ENCODE results near the gene LPGAT1. TPM values are rescaled to one million over a fixed set of nuclear protein-coding genes. Genes with fewer than 3 reads are reported as not detected.

LPGAT1 gene
- total RNA-seq, 1 experiment from 2014 or later = 53.3 TPM

DNA sequence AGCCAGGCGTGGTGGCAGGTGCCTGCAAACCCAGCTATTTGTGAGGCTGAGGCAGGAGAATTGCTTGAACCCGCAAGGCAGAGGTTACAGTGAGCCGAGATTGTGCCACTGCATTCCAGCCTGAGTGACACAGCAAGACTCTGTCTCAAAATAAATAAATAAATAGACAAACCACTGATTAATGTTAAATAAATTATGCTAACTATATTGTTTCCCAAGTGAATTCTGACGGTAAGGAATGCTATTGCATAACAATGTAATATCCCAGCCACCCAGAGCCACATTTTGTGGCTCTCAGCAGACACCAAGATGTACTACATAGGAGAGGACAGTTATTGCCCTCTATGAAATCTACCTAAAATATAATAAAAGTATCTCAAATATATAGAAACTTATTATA lies 55.4 kb downstream of the LPGAT1 start:
- H3K4me1 ChIP-seq (ENCODE audit: low read length) = no peaks in the 10 kb centered on the region
- no peak overlapping the region for H3K27ac ChIP-seq (ENCODE audit: low read length)
- 0 out of 2 replicates have a peak, but pooled peaks cover 3% of the 10 kb centered on the region for H3K79me2 ChIP-seq (ENCODE audit: low read length)
- H3K4me3 ChIP-seq (ENCODE audit: low read length) = no peak overlapping the region
- peaks cover 17% of the 10 kb centered on the region; the same call in 1 of the 2 replicates for H3K36me3 ChIP-seq (ENCODE audit: insufficient read depth, low read length)
- no peaks in the 10 kb centered on the region for H3K27me3 ChIP-seq (ENCODE audit: low read length)
- H4K20me1 ChIP-seq (ENCODE audit: insufficient read depth, low read depth, low read length) = no peaks in the 10 kb centered on the region
- no peaks in the 10 kb centered on the region for H3K9me3 ChIP-seq (ENCODE audit: low read length)
- no peak overlapping the region for H3K4me2 ChIP-seq (ENCODE audit: low read depth, low read length, poor library complexity, severe bottlenecking)
- H3K9me2 ChIP-seq (replicated peaks; ENCODE audit: insufficient read depth, low read length) = no peaks in the 10 kb centered on the region
- no peak overlapping the region for H3K9ac ChIP-seq (ENCODE audit: low read length)
- DNase-seq = no peak
- no peak overlapping the region for H2AFZ ChIP-seq (ENCODE audit: low read length)

DNA sequence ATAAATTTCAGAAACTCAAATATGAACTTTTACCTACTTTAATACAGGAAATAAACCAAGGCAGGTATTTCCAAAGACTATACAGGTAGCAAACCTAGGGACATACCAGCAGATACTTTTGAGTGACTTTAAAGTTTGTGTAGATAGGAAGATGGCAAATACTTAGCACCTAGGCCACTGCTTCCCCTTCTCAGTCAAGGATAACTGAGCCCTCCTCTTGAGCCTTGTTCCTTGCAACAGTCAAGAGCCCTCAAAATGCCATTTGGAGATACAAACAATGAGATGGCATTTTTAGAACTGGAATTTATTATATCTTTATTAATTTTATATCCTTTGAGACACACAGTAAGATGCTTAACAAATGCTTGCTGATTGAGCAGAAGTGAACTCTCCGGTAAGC lies 65.9 kb downstream of the LPGAT1 start:
- Histone ChIP-seq H3K4me3 (ENCODE audit: low read length) (no peak overlapping the region), H3K27me3 (ENCODE audit: low read length) (no peaks in the 10 kb centered on the region), H3K9me3 (ENCODE audit: low read length) (no peaks in the 10 kb centered on the region), H4K20me1 (ENCODE audit: insufficient read depth, low read depth, low read length) (no peaks in the 10 kb centered on the region), H3K27ac (ENCODE audit: low read length) (no peak overlapping the region), H3K36me3 (ENCODE audit: insufficient read depth, low read length) (peaks cover 15% of the 10 kb centered on the region), H3K9ac (ENCODE audit: low read length) (no peak overlapping the region), H3K9me2 (replicated peaks; ENCODE audit: insufficient read depth, low read length) (no peaks in the 10 kb centered on the region), H3K4me1 (ENCODE audit: low read length) (peaks cover 6% of the 10 kb centered on the region), H3K4me2 (ENCODE audit: low read depth, low read length, poor library complexity, severe bottlenecking) (no peak overlapping the region), H2AFZ (ENCODE audit: low read length) (no peak overlapping the region), H3K79me2 (ENCODE audit: low read length) (no peaks in the 10 kb centered on the region; the same call in 1 of the 2 replicates)
- DNase-seq = no peak

DNA sequence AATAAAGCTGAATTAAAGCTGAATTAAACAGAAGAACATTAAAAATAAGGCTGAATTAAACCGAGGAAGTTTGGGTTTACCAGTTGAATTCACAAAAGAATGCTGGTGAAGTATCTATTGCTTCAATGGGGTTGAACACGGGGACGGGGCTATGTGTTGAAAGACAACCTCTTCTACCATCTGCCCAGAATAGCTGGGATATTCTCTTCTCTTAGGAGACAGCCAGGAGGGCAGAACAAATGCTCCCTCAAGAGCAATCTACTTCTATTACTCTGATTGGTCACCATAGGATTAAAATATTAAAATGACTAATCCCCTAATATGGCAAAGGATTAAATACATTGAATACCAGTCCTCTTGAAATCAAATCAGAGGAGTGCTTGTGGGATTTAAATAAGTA lies 68.4 kb downstream of the LPGAT1 start:
- no peak for DNase-seq

DNA sequence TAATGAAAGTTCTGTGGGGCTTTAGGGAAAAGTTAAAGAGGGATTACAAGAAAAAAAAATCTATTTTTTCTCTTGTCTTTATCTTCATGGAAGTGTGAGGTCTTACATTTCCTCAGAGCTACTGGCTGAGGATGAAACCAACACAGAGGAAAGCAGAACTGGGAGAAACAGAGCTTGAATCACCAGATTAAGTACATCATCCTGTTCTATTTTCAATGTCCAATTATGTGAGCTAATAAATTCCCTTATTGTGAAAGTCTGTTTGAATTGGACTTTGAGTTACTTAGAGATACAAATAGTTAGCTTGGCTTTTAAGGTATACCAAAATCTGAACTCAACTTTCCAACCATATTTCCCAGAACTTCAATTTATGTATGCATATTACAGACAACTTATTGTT lies 69.2 kb downstream of the LPGAT1 start:
- peaks cover 10% of the 10 kb centered on the region for H3K36me3 ChIP-seq (ENCODE audit: insufficient read depth, low read length)
- H3K9me2 ChIP-seq (replicated peaks; ENCODE audit: insufficient read depth, low read length) = no peaks in the 10 kb centered on the region
- H3K9ac ChIP-seq (ENCODE audit: low read length) = no peak overlapping the region
- no peak overlapping the region for H3K27ac ChIP-seq (ENCODE audit: low read length)
- H3K9me3 ChIP-seq (ENCODE audit: low read length) = no peaks in the 10 kb centered on the region
- no peak overlapping the region for H3K4me3 ChIP-seq (ENCODE audit: low read length)
- no peaks in the 10 kb centered on the region for H3K27me3 ChIP-seq (ENCODE audit: low read length)
- no peak overlapping the region for H2AFZ ChIP-seq (ENCODE audit: low read length)
- no peak for DNase-seq
- no peak overlapping the region for H3K4me2 ChIP-seq (ENCODE audit: low read depth, low read length, poor library complexity, severe bottlenecking)
- no peaks in the 10 kb centered on the region for H4K20me1 ChIP-seq (ENCODE audit: insufficient read depth, low read depth, low read length)
- no peaks in the 10 kb centered on the region; the same call in 1 of the 2 replicates for H3K79me2 ChIP-seq (ENCODE audit: low read length)
- H3K4me1 ChIP-seq (ENCODE audit: low read length) = peaks cover 6% of the 10 kb centered on the region

More for the DNA sequence above, 68.4 kb downstream of the LPGAT1 start:
- no peak overlapping the region for H3K4me2 ChIP-seq (ENCODE audit: low read depth, low read length, poor library complexity, severe bottlenecking)
- no peaks in the 10 kb centered on the region for H3K9me2 ChIP-seq (replicated peaks; ENCODE audit: insufficient read depth, low read length)
- peaks cover 6% of the 10 kb centered on the region for H3K4me1 ChIP-seq (ENCODE audit: low read length)
- no peak overlapping the region for H2AFZ ChIP-seq (ENCODE audit: low read length)
- no peaks in the 10 kb centered on the region for H3K27me3 ChIP-seq (ENCODE audit: low read length)
- no peak overlapping the region for H3K9ac ChIP-seq (ENCODE audit: low read length)
- no peaks in the 10 kb centered on the region for H3K9me3 ChIP-seq (ENCODE audit: low read length)
- H3K36me3 ChIP-seq (ENCODE audit: insufficient read depth, low read length) = peaks cover 15% of the 10 kb centered on the region
- H3K79me2 ChIP-seq (ENCODE audit: low read length) = no peaks in the 10 kb centered on the region; the same call in 1 of the 2 replicates
- no peaks in the 10 kb centered on the region for H4K20me1 ChIP-seq (ENCODE audit: insufficient read depth, low read depth, low read length)
- H3K27ac ChIP-seq (ENCODE audit: low read length) = no peak overlapping the region
- H3K4me3 ChIP-seq (ENCODE audit: low read length) = no peak overlapping the region

DNA sequence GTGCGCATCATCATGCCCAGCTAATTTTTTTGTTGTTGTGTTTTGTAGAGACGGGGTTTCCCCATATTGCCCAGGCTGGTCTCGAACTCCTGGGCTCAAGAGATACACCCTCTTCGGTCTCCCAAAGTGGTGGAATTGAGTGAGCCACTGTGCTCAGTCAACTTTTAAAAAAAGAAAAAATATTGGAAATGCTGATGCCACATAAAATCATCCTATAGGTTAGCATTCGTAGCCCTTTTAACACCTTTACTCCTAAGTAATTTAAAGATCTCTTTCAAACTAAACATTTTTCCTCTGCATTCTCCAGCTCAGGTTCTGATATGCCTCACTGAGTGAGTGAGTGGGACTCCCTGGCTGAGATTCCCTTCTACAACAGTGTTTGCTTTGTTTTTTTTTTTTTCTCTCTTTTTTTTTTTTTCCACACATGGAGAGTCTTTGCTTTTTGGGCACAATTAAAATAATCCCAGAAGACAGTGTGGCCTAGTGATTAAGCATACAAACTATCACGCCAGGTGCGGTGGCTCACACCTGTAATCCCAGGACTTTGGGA lies 74.0 kb downstream of the LPGAT1 start:
- no peak overlapping the region for H3K4me2 ChIP-seq (ENCODE audit: low read depth, low read length, poor library complexity, severe bottlenecking)
- H3K9me2 ChIP-seq (replicated peaks; ENCODE audit: insufficient read depth, low read length) = no peaks in the 10 kb centered on the region
- no peaks in the 10 kb centered on the region; the same call in 1 of the 2 replicates for H3K36me3 ChIP-seq (ENCODE audit: insufficient read depth, low read length)
- peaks cover 5% of the 10 kb centered on the region for H3K4me1 ChIP-seq (ENCODE audit: low read length)
- H3K27me3 ChIP-seq (ENCODE audit: low read length) = no peaks in the 10 kb centered on the region
- no peaks in the 10 kb centered on the region for H3K79me2 ChIP-seq (ENCODE audit: low read length)
- no peak overlapping the region for H3K4me3 ChIP-seq (ENCODE audit: low read length)
- H4K20me1 ChIP-seq (ENCODE audit: insufficient read depth, low read depth, low read length) = no peaks in the 10 kb centered on the region
- H3K9me3 ChIP-seq (ENCODE audit: low read length) = no peaks in the 10 kb centered on the region
- no peak overlapping the region for H3K27ac ChIP-seq (ENCODE audit: low read length)
- H2AFZ ChIP-seq (ENCODE audit: low read length) = no peak overlapping the region
- no peak for DNase-seq
- no peak overlapping the region for H3K9ac ChIP-seq (ENCODE audit: low read length)

DNA sequence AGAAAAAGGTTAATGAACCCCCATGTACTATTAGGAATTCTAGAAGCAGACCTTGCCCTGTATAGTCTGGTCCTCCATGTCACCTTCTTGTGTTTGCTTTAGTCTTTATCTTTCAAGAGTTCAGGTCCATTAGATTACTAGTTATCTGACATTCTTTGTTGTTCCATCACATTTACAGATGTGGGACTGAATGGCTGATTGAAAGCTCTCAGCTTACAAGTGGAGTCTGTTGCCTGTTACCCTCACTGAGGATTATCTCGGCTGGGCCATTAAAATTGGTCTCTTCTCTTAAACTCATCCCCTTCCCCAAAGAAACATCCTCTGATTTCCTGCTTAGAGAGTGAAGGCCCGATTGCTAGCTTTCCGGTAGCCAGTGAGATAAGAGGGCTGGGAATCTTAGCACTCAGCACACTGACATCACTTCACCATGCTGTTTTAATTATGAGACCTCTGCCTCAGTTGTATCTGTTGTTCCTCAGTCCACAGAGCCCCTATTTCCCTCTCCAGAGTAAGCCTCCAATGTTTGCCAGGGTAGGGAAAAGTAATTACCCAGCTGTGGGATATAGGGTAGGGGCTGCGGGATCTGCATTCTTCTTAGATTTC lies 76.8 kb downstream of the LPGAT1 start:
- DNase-seq = no peak
- Histone ChIP-seq H4K20me1 (ENCODE audit: insufficient read depth, low read depth, low read length) (no peaks in the 10 kb centered on the region), H3K79me2 (ENCODE audit: low read length) (no peaks in the 10 kb centered on the region), H3K27ac (ENCODE audit: low read length) (no peak overlapping the region), H3K4me1 (ENCODE audit: low read length) (peaks cover 18% of the 10 kb centered on the region), H3K9me3 (ENCODE audit: low read length) (no peaks in the 10 kb centered on the region), H2AFZ (ENCODE audit: low read length) (no peak overlapping the region), H3K4me2 (ENCODE audit: low read depth, low read length, poor library complexity, severe bottlenecking) (no peak overlapping the region), H3K9me2 (replicated peaks; ENCODE audit: insufficient read depth, low read length) (no peaks in the 10 kb centered on the region), H3K36me3 (ENCODE audit: insufficient read depth, low read length) (peaks cover 5% of the 10 kb centered on the region; the same call in 1 of the 2 replicates), H3K9ac (ENCODE audit: low read length) (no peak overlapping the region), H3K27me3 (ENCODE audit: low read length) (no peaks in the 10 kb centered on the region), H3K4me3 (ENCODE audit: low read length) (no peak overlapping the region)

DNA sequence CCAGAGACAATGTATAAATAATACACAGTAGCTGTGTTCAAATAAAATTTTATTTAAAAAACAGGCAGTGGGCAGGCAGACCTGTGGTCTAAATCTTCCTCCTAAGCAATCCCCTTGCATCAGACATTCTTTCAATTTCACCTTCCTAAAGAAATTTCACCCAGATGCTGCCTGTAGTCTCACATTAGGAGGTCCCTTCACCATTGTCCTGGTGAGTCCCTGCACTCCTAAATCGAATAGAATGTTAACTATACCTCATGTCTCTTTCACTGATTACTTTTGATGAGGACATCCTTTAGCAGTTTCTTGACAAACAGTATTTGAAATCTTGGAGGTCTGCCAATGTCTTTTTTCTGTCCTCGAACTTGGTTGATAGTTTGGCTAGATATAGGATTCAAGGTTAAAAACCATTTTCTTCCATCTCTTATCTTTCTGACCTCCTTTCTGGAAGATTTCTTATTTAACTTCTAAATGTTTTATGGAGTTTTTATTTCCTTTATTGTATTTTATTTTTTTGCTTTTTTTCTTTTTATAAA lies 77.5 kb downstream of the LPGAT1 start:
- H3K4me1 ChIP-seq (ENCODE audit: low read length) = peaks cover 18% of the 10 kb centered on the region
- H3K4me3 ChIP-seq (ENCODE audit: low read length) = no peak overlapping the region
- H3K36me3 ChIP-seq (ENCODE audit: insufficient read depth, low read length) = peaks cover 5% of the 10 kb centered on the region; the same call in 1 of the 2 replicates
- no peaks in the 10 kb centered on the region for H3K79me2 ChIP-seq (ENCODE audit: low read length)
- no peaks in the 10 kb centered on the region for H3K9me2 ChIP-seq (replicated peaks; ENCODE audit: insufficient read depth, low read length)
- H2AFZ ChIP-seq (ENCODE audit: low read length) = no peak overlapping the region
- H3K9ac ChIP-seq (ENCODE audit: low read length) = no peak overlapping the region
- H4K20me1 ChIP-seq (ENCODE audit: insufficient read depth, low read depth, low read length) = no peaks in the 10 kb centered on the region
- no peak for DNase-seq
- H3K27ac ChIP-seq (ENCODE audit: low read length) = no peak overlapping the region
- H3K9me3 ChIP-seq (ENCODE audit: low read length) = no peaks in the 10 kb centered on the region
- H3K27me3 ChIP-seq (ENCODE audit: low read length) = no peaks in the 10 kb centered on the region
- no peak overlapping the region for H3K4me2 ChIP-seq (ENCODE audit: low read depth, low read length, poor library complexity, severe bottlenecking)

DNA sequence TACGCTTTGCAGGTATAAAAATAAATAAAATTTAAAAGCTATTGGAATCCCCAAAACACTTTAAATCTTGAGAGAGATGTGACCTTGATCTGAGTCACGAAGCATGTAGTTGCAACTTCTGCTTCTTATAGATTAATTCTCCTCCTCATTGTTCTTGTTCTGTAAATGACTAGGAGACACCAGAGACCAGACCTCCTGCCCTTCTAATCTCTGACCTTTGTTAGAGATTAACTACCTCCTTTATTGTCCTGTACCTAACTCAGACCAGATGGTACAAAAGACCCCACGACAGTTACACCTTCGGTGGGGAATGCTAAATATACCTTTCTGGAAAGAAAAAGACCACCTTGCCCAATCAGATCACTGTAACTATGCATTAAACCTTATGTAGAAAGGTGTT lies 78.2 kb downstream of the LPGAT1 start:
- Histone ChIP-seq H3K9me3 (ENCODE audit: low read length) (no peaks in the 10 kb centered on the region), H2AFZ (ENCODE audit: low read length) (no peak overlapping the region), H3K36me3 (ENCODE audit: insufficient read depth, low read length) (peaks cover 5% of the 10 kb centered on the region; the same call in 1 of the 2 replicates), H3K27me3 (ENCODE audit: low read length) (no peaks in the 10 kb centered on the region), H3K4me2 (ENCODE audit: low read depth, low read length, poor library complexity, severe bottlenecking) (no peak overlapping the region), H3K9me2 (replicated peaks; ENCODE audit: insufficient read depth, low read length) (no peaks in the 10 kb centered on the region), H3K27ac (ENCODE audit: low read length) (no peak overlapping the region), H4K20me1 (ENCODE audit: insufficient read depth, low read depth, low read length) (no peaks in the 10 kb centered on the region), H3K4me1 (ENCODE audit: low read length) (peaks cover 18% of the 10 kb centered on the region), H3K9ac (ENCODE audit: low read length) (no peak overlapping the region), H3K4me3 (ENCODE audit: low read length) (no peak overlapping the region), H3K79me2 (ENCODE audit: low read length) (no peaks in the 10 kb centered on the region)
- no peak for DNase-seq

All from Karpas-422 (cell line).